GM11168 (cell line): Measurements from ENCODE around the gene MDFI.

Source experiments
- in situ Hi-C: fragments of 300-500 bp; cut with MboI; formaldehyde crosslinking; loops from one replicate; pipeline ENCODE4 v1.12.0; 2022; ENCODE audit warnings: low sequenced_read_pairs; ENCODE audit not compliant: unreplicated experiment

MDFI gene

GRCh38 chr6:41638002-41638934, at the start of gene MDFI:
TSS of gene MDFI (plus strand) at chr6:41638468. CDS start at chr6:41638750, 282 bp downstream.
- in situ Hi-C loops, result no loop called here

- in situ Hi-C loops, result no loop called here
Measured at GRCh38 chr6:41589223-41589622, 49.0 kb upstream of the MDFI start.

DNA sequence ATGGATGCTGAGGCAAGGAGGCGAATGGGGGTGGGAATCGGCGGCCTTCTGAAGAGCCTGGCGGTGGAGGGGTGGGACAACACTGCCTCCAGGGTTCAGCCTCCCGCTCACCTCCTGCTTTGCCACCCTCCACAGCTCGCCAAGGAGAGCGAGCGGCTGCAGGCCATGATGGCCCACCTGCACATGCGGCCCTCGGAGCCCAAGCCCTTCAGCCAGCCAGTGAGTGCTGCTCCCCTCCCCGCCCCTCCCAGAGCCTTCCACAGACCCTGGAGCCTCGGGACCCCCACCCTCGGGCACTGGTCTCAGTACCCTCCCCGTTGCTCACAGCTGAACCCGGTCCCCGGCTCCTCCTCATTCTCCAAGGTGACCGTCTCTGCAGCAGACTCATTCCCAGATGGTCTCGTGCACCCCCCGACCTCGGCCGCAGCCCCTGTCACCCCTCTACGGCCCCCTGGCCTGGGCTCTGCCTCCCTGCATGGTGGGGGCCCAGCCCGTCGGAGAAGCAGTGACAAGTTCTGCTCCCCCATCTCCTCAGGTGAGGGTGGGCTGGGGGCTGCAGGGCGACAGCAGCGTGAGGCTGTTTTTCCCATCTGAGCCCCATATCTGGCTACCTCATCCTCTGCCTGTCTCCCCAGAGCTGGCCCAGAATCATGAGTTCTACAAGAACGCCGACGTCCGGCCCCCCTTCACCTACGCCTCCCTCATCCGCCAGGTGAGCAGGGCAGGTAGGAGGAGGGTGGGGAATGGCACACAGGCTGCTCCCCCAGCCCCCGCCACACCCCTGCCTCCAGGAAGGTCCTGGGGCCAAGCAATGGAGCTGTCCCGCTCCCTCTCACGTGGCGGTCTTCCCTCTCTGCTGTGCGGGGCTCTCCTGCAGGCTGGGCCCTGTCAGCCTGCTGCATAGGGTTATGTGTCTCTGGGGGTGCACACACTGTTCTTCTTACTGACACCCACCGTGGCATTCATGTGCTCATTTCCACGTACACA, 48.3 kb upstream of the MDFI start:
- in situ Hi-C loops, result no loop called here

DNA sequence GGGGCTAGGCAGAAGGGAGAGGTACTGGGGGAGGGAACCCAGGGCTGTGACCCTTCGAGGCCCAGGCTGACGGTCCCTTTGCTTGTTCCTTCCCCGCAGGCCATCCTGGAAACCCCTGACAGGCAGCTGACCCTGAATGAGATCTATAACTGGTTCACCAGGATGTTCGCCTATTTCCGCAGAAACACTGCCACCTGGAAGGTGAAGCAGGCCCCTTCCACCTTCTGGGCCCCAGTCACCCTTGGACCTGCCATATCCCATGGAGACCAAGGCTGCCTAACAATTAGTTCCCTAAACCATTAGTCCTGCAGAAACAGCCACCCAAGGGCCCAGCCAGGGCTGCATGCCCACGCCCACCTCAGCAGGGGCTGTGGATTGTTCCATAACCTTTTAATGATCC, 47.1 kb upstream of the MDFI start:
- in situ Hi-C loops, result no loop called here

DNA sequence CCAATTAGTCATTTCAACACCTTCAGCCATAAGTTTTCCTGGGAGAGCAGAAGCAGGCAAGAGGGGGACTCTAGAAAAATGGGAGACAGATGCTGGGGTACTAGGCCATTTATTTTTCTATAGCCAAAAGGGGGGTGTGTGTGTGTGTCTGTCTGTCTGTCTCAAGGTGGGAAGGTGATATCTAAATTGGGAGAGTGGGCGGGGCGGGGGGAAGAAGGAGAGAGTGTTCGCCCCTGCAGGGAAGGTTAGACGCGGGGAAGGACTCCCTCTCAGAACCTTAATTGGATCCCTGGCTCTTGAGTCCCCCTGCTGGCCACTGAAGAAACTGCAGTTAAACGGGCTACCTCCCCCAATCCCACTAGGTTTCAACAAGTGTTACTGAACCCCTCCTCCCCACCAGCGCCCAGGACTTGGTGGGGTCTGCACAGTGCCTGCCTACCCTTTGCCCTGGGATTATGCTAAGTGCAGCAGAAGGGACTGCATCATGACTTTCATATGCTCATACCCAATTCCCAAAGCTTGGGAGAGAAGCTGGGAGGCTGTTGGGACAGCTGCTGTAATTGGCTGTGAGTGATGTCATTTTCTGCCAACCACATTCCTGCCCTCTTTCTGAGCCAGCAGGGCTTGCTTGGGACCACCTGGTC, 46.3 kb upstream of the MDFI start:
- in situ Hi-C loops, result no loop called here

- in situ Hi-C loops, result no loop called here
Measured at GRCh38 chr6:41593406-41593805, 44.9 kb upstream of the MDFI start.

GRCh38 chr6:41593839-41594238, 44.4 kb upstream of the MDFI start:
- in situ Hi-C loops, result no loop called here

DNA sequence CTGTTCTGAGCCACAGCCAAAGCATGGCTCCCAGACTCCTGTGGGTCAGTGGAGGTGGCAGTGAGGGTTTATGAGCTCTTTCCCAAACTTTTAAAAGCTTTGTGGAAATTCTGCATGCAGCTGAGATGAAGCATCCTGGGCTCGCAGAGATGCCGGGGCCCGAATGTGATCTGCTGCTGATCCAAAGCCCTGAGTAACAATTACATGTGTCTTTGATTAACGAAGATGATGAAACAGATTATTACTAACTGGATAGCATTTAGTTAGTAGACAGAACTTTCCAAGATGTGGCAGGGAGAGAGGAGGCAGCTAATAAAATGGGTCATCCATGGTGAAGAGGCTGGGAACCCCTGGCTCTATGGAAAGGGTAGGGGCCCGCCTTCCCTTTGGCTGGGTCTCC, 43.9 kb upstream of the MDFI start:
- in situ Hi-C loops, result no loop called here

DNA sequence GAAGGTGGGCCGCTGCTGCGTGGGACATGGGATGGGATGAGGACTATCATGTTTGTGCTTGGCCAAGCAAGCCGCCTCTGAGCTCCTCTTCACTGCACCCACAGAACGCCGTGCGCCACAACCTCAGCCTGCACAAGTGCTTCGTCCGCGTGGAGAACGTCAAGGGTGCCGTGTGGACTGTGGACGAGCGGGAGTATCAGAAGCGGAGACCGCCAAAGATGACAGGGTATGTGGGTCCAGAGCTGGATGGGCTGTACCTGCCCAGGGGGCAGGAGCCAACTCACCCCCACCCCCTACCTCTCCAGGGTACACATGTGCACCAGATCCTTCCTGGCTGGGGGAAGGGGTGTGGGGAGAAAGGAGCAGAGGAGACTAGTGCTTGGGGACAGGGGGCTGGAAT, 43.5 kb upstream of the MDFI start:
- in situ Hi-C loops, result no loop called here

DNA sequence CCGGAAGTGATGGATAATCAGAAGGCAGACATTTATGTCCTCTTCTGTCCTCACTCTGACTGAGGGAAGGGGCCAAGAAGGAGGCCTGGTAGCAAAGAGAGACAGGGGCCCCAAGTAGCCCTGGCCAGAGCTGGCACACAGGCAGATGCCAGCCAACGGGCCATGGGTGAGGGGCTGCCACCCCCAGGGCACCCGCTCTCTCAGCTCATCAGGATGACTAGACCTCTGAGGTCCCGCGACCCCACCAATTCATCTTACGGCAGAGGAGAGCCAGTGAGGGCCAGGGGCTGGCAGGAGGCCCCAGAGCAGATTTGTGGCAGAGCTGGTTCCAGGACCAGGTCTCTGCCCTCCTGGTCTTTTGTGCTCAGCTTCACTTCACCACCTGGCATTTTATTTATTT, 43.1 kb upstream of the MDFI start:
- in situ Hi-C loops, result no loop called here

DNA sequence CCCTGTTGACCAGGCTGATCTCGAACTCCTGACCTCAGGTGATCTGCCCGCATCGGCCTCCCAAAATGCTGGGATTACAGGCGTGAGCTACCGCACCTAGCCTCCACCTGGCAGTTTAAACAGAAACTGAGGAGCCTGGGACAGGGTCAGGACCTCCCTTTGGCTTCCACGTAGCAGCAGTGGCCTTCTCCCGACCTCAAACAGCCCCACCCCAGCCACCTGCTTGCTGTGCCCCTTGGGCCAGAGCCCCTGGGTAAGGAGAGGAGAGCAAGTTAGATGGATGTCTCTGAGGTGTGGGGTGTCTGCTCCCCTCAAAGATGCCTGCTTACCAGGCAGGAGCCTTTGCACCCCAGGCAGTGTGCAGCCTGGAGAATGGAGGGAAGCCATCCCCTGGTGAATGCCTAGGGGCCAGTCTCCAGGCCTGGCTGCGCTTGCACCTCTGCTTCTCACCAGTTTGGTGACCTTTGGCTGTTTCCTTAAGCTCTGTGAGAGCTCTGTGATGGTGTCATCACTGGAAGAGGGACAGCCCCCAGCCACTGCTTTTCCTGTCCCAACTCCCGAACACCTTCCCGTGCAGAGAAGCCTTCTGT, 42.1 kb upstream of the MDFI start:
- in situ Hi-C loops, result no loop called here

GRCh38 chr6:41596807-41597206, 41.5 kb upstream of the MDFI start:
- in situ Hi-C loops, result no loop called here

DNA sequence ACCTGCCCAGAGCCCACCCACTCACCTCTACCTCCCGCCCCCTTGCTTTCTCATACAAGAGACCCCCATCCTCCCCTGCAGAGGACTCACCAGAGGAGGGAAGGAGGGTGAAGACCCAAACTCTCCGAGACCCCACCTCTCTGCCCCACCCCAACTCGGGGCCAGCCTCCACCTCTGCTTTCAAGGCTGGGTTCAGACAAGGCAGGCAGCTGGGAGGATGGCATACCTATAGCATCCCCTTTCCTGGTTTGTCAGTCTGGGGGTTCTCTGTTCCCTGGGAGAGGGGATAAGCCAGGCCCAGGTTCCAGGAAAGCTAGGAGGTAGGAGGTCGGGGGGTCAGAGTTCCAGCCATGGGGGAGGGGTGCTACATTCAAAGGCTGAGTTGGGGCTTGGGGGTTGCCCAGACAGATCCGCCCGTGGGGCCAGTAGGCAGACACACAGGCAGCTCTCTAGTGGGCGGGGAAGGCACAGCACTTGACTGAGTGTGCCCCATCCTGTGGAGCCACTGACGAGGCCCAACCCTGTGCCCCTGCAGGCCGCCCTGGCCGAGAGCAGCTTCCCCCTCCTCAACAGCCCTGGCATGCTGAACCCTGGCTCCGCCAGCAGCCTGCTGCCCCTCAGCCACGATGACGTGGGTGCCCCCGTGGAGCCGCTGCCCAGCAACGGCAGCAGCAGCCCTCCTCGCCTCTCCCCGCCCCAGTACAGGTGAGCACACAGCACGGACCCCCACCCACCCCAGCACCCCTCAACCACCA, 40.8 kb upstream of the MDFI start:
- in situ Hi-C loops, result no loop called here

DNA sequence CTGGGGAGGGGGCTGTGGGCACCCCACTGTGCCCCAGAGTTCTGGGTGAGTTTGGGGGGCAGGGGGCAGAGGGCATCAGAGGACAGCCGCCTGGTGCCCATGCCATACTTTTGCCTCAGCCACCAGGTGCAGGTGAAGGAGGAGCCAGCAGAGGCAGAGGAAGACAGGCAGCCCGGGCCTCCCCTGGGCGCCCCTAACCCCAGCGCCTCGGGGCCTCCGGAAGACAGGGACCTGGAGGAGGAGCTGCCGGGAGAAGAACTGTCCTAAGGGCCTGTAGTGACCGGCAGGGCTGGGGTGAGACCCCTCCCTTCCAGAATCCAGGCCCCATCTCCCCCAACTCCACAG, 39.6 kb upstream of the MDFI start:
- in situ Hi-C loops, result no loop called here

DNA sequence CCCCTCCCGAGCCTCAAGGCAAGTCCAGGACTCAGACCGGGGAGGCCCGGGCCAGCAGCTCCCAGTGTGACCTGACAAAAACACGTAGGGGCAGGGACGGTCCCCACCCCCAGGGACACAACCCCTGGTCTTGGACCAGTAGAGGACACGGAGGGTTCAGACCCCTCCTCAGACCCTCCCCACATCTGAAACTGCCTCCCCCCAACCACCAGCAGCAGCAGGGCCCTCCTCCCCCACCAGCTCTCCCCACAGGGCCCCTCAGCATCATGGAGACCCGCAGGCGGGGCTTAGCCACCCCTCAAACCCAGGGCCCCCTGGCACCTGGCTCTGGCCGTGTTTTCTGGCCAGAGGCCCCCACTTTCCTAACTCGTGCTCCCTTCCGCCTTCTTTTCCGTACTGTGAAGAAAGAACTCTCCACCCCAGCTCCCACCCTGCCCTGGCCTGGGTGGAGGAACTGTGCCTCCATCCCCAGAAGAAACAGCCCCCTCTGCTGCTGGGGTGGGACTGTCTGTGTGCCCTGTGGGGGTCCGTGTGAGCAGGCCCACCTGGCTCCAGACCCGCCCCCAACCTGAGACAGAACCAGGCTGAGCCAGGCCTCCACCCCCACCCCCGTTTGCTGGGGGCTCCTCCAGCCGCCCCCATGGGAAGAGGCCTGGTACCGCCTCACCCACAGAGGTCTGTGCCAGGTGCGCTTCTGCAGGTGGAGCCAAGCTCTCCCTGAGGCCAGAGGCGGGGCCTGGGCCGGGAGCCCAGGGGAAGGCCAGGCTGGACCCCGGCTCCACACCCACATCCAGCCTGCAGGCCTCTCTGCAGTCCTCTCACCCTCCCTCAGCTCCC, 39.0 kb upstream of the MDFI start:
- in situ Hi-C loops, result no loop called here

DNA sequence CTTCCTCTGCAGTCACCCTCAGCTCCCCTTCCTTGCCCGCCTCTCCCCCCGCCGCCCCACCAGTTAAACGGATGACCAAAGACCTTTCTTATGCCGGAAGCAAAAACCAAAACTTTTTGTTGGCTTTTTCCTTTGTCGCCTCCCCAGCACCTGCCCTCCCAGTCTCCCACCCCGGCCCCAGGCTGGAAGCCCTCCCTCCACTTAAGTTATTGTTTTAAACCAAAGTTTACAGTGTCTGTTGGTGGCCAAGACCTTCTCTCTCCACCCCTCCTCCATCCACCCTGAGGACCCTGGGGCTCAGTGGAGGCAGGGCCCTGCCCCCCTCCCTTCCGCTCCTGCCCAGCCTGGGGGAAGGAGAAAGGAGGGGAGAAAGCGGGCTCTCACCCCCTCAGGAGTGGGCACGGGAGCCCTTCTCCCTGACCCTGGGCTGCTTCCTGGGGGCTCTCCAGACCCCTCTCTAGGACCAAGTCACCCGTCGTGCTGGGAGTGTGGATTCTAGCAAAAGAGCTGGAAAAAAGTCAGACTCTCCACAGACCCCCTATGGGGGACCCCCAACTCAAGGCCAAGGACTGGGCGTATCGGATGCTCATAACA, 38.3 kb upstream of the MDFI start:
- in situ Hi-C loops, result no loop called here

- in situ Hi-C loops, result no loop called here
Measured at GRCh38 chr6:41600499-41601247, 37.6 kb upstream of the MDFI start.

DNA sequence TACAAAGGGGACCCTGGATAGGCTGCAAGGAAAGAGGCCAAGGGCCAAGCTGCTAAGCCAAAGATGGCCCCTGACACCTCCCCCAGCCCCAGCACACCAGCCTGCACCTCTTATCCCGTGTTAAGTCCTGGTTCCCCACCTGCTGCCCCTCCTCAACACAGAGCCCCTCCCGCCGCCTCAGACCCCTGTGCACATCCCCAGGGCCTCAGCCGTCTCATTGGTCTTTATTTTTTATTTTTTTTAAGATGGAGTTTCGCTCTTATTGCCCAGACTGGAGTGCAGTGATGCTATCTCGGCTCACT, 37.1 kb upstream of the MDFI start:
- in situ Hi-C loops, result no loop called here
